Measurements from ENCODE around the gene SCO2.
A peak's percentile ranks its signal among the peaks of the same experiment; 100 is the strongest.

SCO2 gene, protein sequence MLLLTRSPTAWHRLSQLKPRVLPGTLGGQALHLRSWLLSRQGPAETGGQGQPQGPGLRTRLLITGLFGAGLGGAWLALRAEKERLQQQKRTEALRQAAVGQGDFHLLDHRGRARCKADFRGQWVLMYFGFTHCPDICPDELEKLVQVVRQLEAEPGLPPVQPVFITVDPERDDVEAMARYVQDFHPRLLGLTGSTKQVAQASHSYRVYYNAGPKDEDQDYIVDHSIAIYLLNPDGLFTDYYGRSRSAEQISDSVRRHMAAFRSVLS

DNA sequence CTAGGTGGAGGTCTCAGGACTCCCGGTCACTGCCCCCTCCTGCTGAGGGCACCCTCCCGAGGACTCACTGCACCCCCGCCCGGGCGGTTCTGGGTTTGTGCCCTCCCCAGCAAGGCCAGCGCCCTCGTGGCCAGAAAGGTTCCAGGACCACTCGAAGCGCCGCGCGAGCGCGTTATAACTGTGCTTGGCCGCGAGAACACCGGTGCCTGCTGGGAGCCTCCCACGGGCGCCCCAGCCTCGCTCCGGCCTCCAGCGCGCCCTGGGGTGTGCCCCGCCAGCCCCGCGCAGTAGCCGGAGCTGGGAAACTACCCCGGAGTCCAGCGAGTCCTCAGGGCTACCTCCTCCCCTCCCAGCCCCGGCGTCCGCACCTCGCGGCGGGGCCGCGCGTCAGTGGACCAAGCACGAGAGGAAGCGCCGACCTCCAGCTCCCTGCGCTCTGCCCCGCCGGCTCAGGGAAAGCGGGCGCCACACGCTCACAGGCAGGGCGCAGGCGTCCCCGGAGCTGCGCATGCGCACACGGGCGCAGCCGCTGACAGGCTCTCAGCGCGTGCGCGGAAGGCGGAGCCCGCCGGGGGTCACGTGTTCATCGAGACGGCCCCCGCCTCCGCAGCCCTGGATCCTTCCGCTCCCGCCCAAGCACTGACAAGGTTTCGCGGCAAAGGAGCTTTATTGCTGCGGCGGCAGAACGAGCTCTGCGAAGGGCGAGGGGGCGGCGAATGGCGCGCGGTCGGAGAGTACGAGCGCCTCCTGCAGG is at the start of gene SCO2:
Gene SCO2, minus strand, starts transcription at position 495 of the 754 bp plus-strand sequence. CDS start 1,187 bp downstream, outside the sequence.
- FAIRE-seq (no peak), DNase-seq (ENCODE audit: insufficient read length, low spot score) (peak; percentile 88)
- TF ChIP-seq, protein P1, sequence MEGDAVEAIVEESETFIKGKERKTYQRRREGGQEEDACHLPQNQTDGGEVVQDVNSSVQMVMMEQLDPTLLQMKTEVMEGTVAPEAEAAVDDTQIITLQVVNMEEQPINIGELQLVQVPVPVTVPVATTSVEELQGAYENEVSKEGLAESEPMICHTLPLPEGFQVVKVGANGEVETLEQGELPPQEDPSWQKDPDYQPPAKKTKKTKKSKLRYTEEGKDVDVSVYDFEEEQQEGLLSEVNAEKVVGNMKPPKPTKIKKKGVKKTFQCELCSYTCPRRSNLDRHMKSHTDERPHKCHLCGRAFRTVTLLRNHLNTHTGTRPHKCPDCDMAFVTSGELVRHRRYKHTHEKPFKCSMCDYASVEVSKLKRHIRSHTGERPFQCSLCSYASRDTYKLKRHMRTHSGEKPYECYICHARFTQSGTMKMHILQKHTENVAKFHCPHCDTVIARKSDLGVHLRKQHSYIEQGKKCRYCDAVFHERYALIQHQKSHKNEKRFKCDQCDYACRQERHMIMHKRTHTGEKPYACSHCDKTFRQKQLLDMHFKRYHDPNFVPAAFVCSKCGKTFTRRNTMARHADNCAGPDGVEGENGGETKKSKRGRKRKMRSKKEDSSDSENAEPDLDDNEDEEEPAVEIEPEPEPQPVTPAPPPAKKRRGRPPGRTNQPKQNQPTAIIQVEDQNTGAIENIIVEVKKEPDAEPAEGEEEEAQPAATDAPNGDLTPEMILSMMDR (IDR thresholded peaks at IDR 0.05; ENCODE audit: insufficient read depth, missing control alignments), result peak; percentile 41

DNA sequence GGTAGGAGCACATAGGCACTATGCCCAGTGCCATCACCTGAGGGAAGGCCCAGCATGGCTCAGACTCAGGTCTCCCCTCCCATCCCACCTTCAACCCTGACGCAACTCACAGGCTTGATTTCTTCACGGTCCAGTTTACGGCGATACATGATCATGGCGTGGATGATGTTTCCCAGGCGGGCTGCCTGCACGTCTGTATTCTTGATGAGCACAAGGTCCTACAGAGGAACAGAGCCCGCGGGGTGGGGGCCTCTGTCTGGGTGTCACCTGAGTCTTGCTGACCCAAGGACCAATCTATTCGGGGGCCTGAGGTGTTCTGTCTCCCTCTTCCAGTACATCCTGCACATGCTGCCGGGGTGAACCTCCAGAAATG is 49.0 kb upstream of the SCO2 start:
- no peak for DNase-seq (ENCODE audit: insufficient read length, low spot score)
- TF ChIP-seq, protein P1 (IDR thresholded peaks at IDR 0.05; ENCODE audit: insufficient read depth, missing control alignments), result no peak
- no peak for FAIRE-seq

DNA sequence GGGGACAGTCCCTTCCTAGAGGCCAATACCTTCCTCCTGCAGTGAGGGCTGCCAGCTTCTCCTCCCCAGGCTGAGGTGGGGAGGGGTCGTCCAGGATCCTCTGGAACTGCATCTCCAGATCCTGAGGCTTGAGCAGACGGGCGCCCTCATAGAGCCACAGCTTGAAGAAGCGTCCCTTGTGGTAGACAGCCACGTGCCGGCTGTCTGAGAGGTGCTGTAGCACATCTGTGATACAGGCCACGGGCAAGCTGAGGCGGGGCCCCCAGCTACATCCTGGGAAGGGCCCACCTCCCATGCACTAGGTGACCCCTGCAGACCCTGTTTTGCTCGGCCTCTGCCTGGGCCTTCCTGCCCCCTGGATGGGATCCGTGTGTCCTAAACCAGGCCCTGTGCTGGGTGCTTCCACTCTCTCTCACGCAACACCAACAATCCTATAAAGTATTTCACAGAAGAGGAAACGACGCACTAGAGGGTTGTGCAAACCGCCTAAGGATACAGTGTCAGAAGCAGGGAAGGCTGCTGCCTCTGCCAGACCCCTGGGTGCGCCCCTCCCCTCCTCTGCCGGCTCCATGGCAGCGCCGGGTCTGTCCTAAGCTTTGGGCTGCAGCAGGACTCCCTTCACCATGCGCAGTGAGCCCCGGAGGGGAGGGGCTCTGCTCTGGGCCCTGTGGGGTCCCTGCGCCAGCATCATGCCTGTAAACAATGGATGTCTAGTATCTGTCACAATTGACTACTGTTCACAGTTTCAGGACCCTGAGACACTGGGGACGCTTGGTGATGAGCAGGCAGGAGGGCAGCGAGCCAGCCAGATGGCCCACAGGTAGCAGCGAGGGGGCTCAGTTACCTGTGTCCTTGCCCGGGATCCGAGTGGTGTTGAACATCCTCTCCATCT is 48.3 kb upstream of the SCO2 start:
- FAIRE-seq, result no peak
- TF ChIP-seq, protein P1 (IDR thresholded peaks at IDR 0.05; ENCODE audit: insufficient read depth, missing control alignments), result no peak
- DNase-seq (ENCODE audit: insufficient read length, low spot score), result no peak

DNA sequence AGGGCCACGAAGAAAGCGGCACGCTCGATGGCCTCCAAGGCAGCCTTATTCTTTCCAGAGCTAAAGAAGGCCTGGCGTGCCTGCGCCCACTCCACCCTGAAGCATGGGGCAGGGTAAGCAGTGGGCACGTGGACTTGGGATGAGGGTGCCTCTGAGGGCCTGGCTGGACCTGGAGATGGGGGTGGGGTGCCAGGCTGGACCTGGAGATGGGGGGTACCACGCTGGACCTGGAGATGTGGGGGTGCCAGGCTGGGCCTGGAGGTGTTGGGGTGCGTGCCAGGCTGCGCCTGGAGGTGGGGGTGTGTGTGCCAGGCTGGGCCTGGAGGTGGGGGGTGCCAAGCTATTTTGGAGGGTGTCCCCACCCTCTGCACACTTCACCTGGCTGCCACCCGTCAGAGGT is 47.6 kb upstream of the SCO2 start:
- no peak for DNase-seq (ENCODE audit: insufficient read length, low spot score)
- FAIRE-seq, result no peak
- TF ChIP-seq, protein P1 (IDR thresholded peaks at IDR 0.05; ENCODE audit: insufficient read depth, missing control alignments), result no peak

DNA sequence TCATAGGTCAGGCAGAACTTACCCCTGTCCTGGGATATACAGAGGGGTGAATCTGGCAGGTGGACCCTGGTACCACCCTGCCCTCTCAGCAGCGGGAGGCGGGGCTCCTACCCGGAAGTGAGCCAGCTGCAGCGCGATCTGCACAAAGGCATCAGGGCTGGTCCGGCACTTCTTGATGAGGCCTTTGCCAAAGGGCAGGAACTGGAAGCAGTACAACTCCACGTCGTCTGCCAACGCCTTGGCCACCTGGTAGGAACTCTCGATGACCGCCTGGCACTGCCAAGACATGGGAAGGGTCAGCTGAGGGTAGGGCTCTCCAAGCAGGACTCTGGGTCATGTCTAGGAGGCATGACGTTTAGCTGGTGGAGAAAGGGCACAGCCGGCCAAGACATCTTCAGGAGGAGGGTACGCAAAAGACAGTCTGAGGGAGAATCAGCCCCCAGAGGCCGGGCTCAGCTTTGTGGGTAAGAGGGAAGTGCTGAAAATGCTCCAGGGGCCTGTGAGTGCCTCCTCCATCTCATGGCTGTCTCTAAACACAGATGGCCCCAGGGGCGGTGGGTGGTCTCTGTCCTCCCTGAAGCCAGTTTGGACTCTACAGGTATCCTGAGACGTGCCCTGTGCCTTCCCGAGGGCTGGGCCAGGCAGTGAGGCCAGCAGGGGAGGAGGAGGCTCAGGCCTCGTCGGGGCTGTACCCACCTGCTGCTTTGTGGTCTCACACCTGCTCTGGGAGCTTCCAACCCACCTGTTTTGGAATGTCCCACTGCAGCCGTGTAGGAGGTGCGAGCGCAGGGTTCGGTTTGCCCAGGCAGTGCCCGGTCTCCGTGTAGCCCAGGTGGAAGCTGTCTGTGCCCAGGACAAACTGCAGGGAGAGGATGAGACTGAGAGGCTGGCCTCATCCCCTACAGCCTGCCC is 46.1 kb upstream of the SCO2 start:
- TF ChIP-seq, protein P1 (IDR thresholded peaks at IDR 0.05; ENCODE audit: insufficient read depth, missing control alignments), result no peak
- FAIRE-seq (no peak), DNase-seq (ENCODE audit: insufficient read length, low spot score) (no peak)

DNA sequence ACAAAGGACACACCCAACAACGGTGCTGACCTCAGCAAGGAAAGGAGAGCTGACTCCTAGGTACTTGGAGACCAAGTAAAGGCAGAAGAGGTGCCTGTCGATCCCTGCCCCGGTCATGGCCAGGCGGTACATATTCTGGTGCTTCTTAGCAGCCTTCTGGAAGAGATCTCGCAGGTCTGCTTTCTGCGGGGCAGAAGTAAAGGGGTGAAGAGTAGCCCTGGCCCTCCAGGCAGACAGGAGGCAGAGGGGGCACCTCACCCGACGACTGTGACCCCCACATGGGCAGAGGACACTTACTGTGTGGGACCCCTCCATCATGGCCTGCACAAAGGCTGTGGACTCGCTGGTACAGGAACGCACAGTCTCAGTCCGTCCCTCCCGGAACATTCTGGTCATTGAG is 45.5 kb upstream of the SCO2 start:
- TF ChIP-seq, protein P1 (IDR thresholded peaks at IDR 0.05; ENCODE audit: insufficient read depth, missing control alignments), result no peak
- no peak for DNase-seq (ENCODE audit: insufficient read length, low spot score)
- FAIRE-seq, result no peak
